Smooth muscle cell (in vitro differentiated cells): ENCODE results near the gene CARD10. TPM values are rescaled to one million over a fixed set of nuclear protein-coding genes. Genes with fewer than 3 reads are reported as not detected.

ENCODE experiments used
- DNase-seq: peaks from one replicate; lab custom pipeline; 2025; ENCODE audit not compliant: unreplicated experiment; lab: John Stamatoyannopoulos, UW
- H2AFZ ChIP-seq: fragments of 200-600 bp; sonication (generic); 2 replicates; pipeline ENCODE4 v1.6.0; 2016; ENCODE audit warnings: antibody characterized with exemption, low read depth, mild to moderate bottlenecking
- H3F3A ChIP-seq: fragments of 200-600 bp; sonication (generic); 2 replicates; pipeline ENCODE4 v1.6.0; 2017; ENCODE audit warnings: antibody characterized with exemption, low read depth
- H3K27ac ChIP-seq: fragments of 200-600 bp; sonication (generic); 2 replicates; pipeline ENCODE4 v1.5.1; 2016; ENCODE audit warnings: low read depth, mild to moderate bottlenecking
- H3K27me3 ChIP-seq: fragments of 200-600 bp; sonication (generic); 2 replicates; pipeline ENCODE4 v1.6.1; 2016; ENCODE audit warnings: low read depth, mild to moderate bottlenecking
- H3K36me3 ChIP-seq: fragments of 200-600 bp; sonication (generic); 2 replicates; pipeline ENCODE4 v1.5.1; 2016; ENCODE audit warnings: low read depth
- H3K4me1 ChIP-seq: fragments of 200-600 bp; sonication (generic); 2 replicates; pipeline ENCODE4 v1.5.1; 2016; ENCODE audit warnings: low read depth
- H3K4me2 ChIP-seq: fragments of 200-600 bp; sonication (generic); 2 replicates; pipeline ENCODE4 v1.6.0; 2016; ENCODE audit warnings: mild to moderate bottlenecking
- H3K4me3 ChIP-seq: fragments of 200-600 bp; sonication (generic); 2 replicates; pipeline ENCODE4 v1.5.1; 2016; ENCODE audit warnings: mild to moderate bottlenecking
- H3K79me2 ChIP-seq: fragments of 200-600 bp; sonication (generic); 2 replicates; pipeline ENCODE4 v1.6.0; 2016; ENCODE audit warnings: low read depth, mild to moderate bottlenecking
- H3K9ac ChIP-seq: fragments of 200-600 bp; sonication (generic); 2 replicates; pipeline ENCODE4 v1.6.0; 2016; ENCODE audit warnings: low read depth
- H3K9me3 ChIP-seq: fragments of 200-600 bp; sonication (generic); replicated peaks from 2 replicates; pipeline ENCODE4 v1.5.1; 2016; ENCODE audit warnings: low read depth
- H4K20me1 ChIP-seq: fragments of 200-600 bp; sonication (generic); 2 replicates; pipeline ENCODE4 v1.6.0; 2016; ENCODE audit warnings: low read depth
- WGBS: methylation state at CpG from one replicate; pipeline ENCODE4 v1.1.7; 2016; ENCODE audit warnings: low lambda C conversion rate; 5-methylcytosine and 5-hydroxymethylcytosine counted together
- polyA plus RNA-seq: library from polyadenylated mRNA; unstranded; fragments of >200 nt; fragmentation: Nextera tagmentation; extraction: Ambion mirVana; gene quantifications from 2 replicates; pipeline ENCODE4 v1.2.1, GENCODE V29; 2016
- total RNA-seq: library from RNA; depleted of rRNA; stranded (reverse); fragments of >200 nt; gene quantifications from 2 replicates; pipeline ENCODE4 v1.2.3, GENCODE V29; 2014
- TF ChIP-seq, protein P1 (sequence below): fragments of 200-600 bp; sonication (generic); IDR thresholded peaks from 2 replicates; pipeline ENCODE4 v1.5.1; 2017; ENCODE audit warnings: borderline replicate concordance, mild to moderate bottlenecking, antibody characterized with exemption; ENCODE audit not compliant: insufficient read depth, poor library complexity, severe bottlenecking

CARD10 gene
- total and polyA plus RNA-seq, 2 experiments from 2014 or later = 2.3 to 6.0 TPM

DNA sequence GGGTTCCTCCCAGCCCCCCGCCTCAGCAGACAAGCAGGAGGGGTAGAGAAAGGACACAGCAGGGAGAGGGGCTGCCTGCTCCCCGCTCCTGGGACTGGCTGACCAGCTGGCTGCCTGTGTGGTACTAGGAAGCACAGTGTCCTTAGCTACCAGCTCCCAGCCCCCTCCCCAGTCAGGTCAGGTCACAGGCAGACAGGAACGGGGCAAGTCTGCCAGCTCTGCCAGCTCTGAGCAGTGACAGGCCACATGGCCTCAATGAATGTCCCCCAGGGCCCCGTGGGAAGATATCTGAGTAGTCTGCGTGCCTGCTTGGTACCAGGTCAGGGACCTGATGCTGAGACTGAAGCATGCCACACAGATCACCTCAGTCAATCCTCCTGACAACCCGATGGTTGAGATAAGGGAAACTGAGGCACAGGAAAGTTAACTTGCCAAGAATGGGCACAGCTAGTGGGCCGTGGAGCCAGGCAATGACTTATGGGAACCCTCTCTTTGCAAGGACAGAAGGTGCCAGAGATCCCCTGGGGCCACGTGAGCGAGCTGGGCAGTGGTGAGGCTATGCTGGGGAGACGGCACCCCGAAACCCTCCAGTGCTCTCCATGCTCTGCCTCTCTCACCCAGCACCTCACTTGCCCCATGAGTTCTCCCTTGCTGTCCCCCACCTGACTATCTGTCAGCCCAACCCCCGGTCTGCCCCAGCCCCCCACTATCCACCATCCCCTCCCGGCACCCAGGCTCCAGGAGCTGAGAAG is 19.2 kb downstream of the CARD10 start:
- no peak for DNase-seq
- Histone ChIP-seq H3K4me2 (no peak overlapping the region), H3K27me3 (no peaks in the 10 kb centered on the region), H3K4me3 (no peak overlapping the region), H3K9ac (no peak overlapping the region), H4K20me1 (no peaks in the 10 kb centered on the region), H3K27ac (no peak overlapping the region), H3K9me3 (no peaks in the 10 kb centered on the region), H3F3A (no peaks in the 10 kb centered on the region), H3K36me3 (no peaks in the 10 kb centered on the region), H3K4me1 (no peaks in the 10 kb centered on the region), H3K79me2 (no peaks in the 10 kb centered on the region), H2AFZ (no peak overlapping the region)
- TF ChIP-seq, protein P1, sequence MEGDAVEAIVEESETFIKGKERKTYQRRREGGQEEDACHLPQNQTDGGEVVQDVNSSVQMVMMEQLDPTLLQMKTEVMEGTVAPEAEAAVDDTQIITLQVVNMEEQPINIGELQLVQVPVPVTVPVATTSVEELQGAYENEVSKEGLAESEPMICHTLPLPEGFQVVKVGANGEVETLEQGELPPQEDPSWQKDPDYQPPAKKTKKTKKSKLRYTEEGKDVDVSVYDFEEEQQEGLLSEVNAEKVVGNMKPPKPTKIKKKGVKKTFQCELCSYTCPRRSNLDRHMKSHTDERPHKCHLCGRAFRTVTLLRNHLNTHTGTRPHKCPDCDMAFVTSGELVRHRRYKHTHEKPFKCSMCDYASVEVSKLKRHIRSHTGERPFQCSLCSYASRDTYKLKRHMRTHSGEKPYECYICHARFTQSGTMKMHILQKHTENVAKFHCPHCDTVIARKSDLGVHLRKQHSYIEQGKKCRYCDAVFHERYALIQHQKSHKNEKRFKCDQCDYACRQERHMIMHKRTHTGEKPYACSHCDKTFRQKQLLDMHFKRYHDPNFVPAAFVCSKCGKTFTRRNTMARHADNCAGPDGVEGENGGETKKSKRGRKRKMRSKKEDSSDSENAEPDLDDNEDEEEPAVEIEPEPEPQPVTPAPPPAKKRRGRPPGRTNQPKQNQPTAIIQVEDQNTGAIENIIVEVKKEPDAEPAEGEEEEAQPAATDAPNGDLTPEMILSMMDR = no peak
- 93% methylated on average over 13 of the region's 13 CpGs for WGBS

DNA sequence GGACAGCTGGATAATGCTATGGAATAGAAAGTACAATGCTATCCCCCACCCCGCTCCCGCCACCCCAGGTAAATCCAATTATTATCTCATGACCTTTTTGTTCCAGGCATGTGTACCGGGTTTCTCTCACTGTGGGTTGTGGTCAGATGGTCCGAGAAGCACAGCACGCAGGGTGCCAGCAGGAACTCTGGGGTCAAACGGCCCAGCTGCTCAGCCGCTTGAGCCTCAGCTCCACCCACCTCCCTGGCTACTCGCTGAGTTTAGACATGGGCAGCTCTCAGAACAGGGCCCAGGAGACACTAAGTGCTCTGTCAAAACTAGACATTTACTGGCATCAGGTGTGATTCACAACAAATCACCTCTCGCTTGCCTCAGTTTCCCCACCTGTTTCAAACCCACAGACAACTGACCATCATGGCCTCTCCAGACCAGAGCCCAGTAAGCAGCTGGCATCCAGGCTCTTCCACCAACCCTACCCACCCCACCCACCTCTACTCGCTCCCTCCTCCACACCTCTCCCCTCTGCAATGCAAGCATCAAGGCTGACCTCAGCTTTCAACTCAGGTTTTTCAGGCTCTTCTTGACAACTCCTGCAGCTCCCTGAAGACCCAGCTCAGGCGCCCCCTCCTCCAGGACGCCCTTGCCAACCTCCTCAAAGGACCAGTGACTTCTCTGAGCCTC is 20.0 kb downstream of the CARD10 start:
- H3K36me3 ChIP-seq = no peaks in the 10 kb centered on the region
- no peaks in the 10 kb centered on the region for H3K27me3 ChIP-seq
- no peak overlapping the region for H3K9ac ChIP-seq
- 94% methylated on average over 12 of the region's 12 CpGs for WGBS
- H3K4me3 ChIP-seq = no peak overlapping the region
- H3K4me1 ChIP-seq = no peaks in the 10 kb centered on the region
- H3K79me2 ChIP-seq = no peaks in the 10 kb centered on the region
- H2AFZ ChIP-seq = no peak overlapping the region
- no peak for DNase-seq
- TF ChIP-seq, protein P1 = no peak
- H3F3A ChIP-seq = no peaks in the 10 kb centered on the region
- H3K9me3 ChIP-seq = no peaks in the 10 kb centered on the region
- no peak overlapping the region for H3K4me2 ChIP-seq
- H3K27ac ChIP-seq = no peak overlapping the region
- H4K20me1 ChIP-seq = no peaks in the 10 kb centered on the region

DNA sequence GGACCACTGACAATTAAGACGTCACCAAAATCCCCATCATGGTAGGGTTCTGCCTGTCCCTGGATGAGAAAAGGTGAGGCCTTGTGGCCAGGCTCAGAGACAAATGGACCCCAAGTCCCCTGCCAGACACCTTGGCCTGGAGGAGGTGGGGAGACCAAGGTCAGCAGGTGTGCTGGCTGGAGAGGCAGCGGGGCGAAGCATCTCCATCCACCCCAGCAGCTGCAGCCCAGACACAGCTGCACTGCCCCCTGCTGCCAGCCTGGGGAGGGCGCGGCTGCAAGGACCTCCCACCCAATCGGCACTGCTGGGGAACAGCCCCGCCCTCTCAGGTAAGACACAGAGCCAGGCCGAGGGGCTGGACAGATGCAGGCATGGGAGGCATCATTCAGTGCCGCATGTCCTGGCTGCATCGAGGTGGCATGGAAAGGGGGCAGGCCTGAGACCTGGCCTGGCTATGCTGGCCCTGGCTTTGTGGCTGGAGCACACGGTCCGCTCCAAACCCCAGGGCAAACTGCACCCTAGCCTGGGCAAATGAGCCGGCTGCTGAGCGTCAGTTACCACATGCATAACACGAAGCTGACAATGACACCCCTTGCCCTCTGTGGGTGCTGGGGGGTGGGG is 20.8 kb downstream of the CARD10 start:
- no peak overlapping the region for H3K4me2 ChIP-seq
- no peaks in the 10 kb centered on the region for H4K20me1 ChIP-seq
- no peaks in the 10 kb centered on the region for H3K4me1 ChIP-seq
- TF ChIP-seq, protein P1 = peak; percentile 30
- H3K9ac ChIP-seq = no peak overlapping the region
- no peak overlapping the region for H2AFZ ChIP-seq
- WGBS = 61% methylated on average over 15 of the region's 15 CpGs
- DNase-seq = no peak
- H3K9me3 ChIP-seq = no peaks in the 10 kb centered on the region
- no peaks in the 10 kb centered on the region for H3K36me3 ChIP-seq
- no peak overlapping the region for H3K27ac ChIP-seq
- no peak overlapping the region for H3K4me3 ChIP-seq
- H3K27me3 ChIP-seq = no peaks in the 10 kb centered on the region
- no peaks in the 10 kb centered on the region for H3K79me2 ChIP-seq
- H3F3A ChIP-seq = no peaks in the 10 kb centered on the region
